Activated T-helper 1 cell treated with anti-CD3 and anti-CD28 coated beads, Interleukin-12 subunit alpha, Interleukin-12 subunit beta, Interleukin-2, Interleukin-4 antibody, amounts not matched to agents 30 ng/mL and 10 ng/mL and 1 ng/mL, durations not matched to agents 14 hours and 24 hours and 36 hours (primary cell): ENCODE data around the gene DEPDC7. TPM values are rescaled to one million over a fixed set of nuclear protein-coding genes. Genes with fewer than 3 reads are reported as not detected.
A peak's percentile ranks its signal among the peaks of the same experiment; 100 is the strongest.
"Not testable (repeated sequence)": the region's sequence is repeated elsewhere in the genome, so short reads cannot be mapped to it uniquely, and the experiment has no call there.

Experiments used
- DNase-seq: peaks from one replicate; pipeline ENCODE4 v3.0.0; 2021; ENCODE audit warnings: low spot score
- H3K27ac Mint-ChIP-seq: one replicate; pipeline ENCODE4 v1.8.0; 2021; ENCODE audit warnings: mild to moderate bottlenecking, mixed read lengths
- H3K27me3 Mint-ChIP-seq: one replicate; pipeline ENCODE4 v1.8.0; 2022; ENCODE audit warnings: mild to moderate bottlenecking, moderate library complexity, mixed read lengths; ENCODE audit not compliant: insufficient read depth
- H3K36me3 Mint-ChIP-seq: one replicate; pipeline ENCODE4 v1.8.0; 2021; ENCODE audit warnings: low read depth, mixed read lengths
- H3K4me1 Mint-ChIP-seq: one replicate; pipeline ENCODE4 v1.8.0; 2021; ENCODE audit warnings: low read depth, mixed read lengths
- H3K4me3 Mint-ChIP-seq: one replicate; pipeline ENCODE4 v1.8.0; 2021; ENCODE audit warnings: mild to moderate bottlenecking, moderate library complexity, mixed read lengths
- H3K9me3 Mint-ChIP-seq: one replicate; pipeline ENCODE4 v1.8.0; 2021; ENCODE audit warnings: mixed read lengths
- intact Hi-C: fragments of 100-400 bp; cut with micrococcal nuclease; formaldehyde crosslinking; loops from one replicate; pipeline ENCODE4 v1.15.1; 2024
- total RNA-seq: library from RNA; stranded (reverse); gene quantifications from 2 replicates; pipeline ENCODE4 v1.2.3, GENCODE V29; 2022

The DEPDC7 gene
- total RNA-seq, 1 donor from 2014 or later, result 0.26 TPM

DNA sequence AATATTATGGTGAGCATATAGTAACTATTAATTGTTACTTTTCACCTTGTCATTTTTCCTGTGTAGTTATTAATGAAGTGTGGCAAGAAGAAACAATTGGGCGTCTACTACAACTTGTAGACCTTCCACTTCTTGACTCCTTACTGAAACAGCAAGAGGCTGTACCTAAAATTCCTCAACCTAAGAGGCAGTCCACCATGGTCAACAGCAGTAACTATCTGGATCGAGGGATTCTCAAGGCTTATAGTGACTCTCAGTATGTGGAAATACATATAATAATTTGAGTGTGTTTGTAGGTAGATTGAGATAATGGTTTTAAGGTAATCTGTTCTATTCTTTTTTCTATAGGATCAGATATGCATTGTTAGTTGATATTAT is 12.8 kb downstream of the DEPDC7 start:
- Mint-ChIP-seq H3K27ac (no peak overlapping the region), H3K9me3 (no peaks in the 10 kb centered on the region), H3K4me1 (no peaks in the 10 kb centered on the region), H3K4me3 (no peak overlapping the region), H3K36me3 (no peaks in the 10 kb centered on the region), H3K27me3 (peaks cover 50% of the 10 kb centered on the region)
- intact Hi-C loops, result no loop called here
- DNase-seq, result no peak

- H3K36me3 Mint-ChIP-seq, H3K4me3 Mint-ChIP-seq, H3K27ac Mint-ChIP-seq, H3K4me1 Mint-ChIP-seq, H3K9me3 Mint-ChIP-seq, intact Hi-C loops, DNase-seq: not testable (repeated sequence)
- peaks cover 51% of the 10 kb centered on the region for H3K27me3 Mint-ChIP-seq
Measured at GRCh38 chr11:33029218-33029617, 13.5 kb downstream of the DEPDC7 start.

- Mint-ChIP-seq H3K4me3 (no peak overlapping the region), H3K36me3 (peaks cover 2% of the 10 kb centered on the region), H3K27me3 (peaks cover 41% of the 10 kb centered on the region), H3K9me3 (no peaks in the 10 kb centered on the region), H3K27ac (no peak overlapping the region), H3K4me1 (no peaks in the 10 kb centered on the region)
- DNase-seq, result no peak
- intact Hi-C loops, result loop anchor here (10.0 kb wide), 2 partner anchors 449 to 1401 kb away; partner anchors contain the start of genes CAT and EIF3M
Measured at GRCh38 chr11:33033493-33033892, 17.8 kb downstream of the DEPDC7 start.

GRCh38 chr11:33035011-33035410 is 19.3 kb downstream of the DEPDC7 start:
- H3K4me3 Mint-ChIP-seq, result no peak overlapping the region
- intact Hi-C loops, result loop anchor here (10.0 kb wide), 2 partner anchors 450 to 1400 kb away; partner anchors contain the start of genes CAT and EIF3M

DNA sequence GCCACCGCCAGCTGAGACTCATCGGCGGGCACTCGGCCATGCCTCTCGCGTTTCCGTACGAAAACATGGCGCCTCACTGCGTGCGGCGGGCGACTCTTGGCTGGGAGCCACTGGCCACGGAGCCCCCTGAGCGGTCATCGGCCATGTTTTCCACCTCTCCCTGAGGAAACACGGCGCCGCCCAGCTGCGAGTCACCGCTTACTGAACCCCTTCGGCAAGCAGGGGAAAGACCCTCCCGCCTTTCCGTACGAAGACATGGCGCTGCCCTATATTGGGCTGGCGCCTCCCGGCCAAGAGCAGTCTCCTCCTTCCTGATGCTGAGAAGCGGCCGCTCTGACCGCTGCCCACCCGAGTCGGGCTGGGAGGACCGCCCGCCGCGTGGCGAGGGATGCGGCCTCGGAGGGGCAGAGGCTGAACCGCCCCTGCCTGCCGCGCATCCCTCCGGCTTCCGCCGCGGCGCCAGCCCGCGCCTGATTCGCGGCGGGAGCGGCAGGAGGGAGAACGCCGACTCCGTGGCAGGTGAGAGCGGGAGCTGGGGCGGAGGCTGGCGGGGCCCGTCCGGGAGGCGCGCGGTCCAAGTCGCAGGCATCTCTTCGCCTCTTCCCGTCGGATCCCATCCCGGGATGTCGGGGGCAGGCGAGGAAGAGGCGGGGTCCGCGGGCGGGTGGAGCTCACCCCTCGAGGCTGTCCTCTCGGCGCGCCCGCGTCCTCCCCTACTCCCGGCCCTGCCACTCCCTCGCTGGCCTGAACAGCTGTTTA is 23.8 kb downstream of the DEPDC7 start, which contains the start of gene TCP11L1:
Gene TCP11L1, plus strand, starts transcription at position 299 of the 759 bp plus-strand sequence. CDS start 4,202 bp downstream, outside the sequence.
- Mint-ChIP-seq H3K4me3 (peak within 1 kb of the TSS; percentile 93), H3K27ac (peak within 1 kb of the TSS; percentile 90), H3K36me3 (peaks cover 7% of the 10 kb centered on the region), H3K27me3 (peaks cover 13% of the 10 kb centered on the region), H3K4me1 (peaks cover 20% of the 10 kb centered on the region), H3K9me3 (no peaks in the 10 kb centered on the region)
- intact Hi-C loops, result loop anchor here (1.0 to 10.0 kb wide), 10 partner anchors 28 to 1395 kb away; partner anchors contain the start of genes C11orf91, CAT, CSTF3 and EIF3M
- DNase-seq, result peak; percentile 72

More at GRCh38 chr11:33035011-33035410, 19.3 kb downstream of the DEPDC7 start:
- Mint-ChIP-seq H3K4me1 (no peaks in the 10 kb centered on the region), H3K36me3 (peaks cover 2% of the 10 kb centered on the region), H3K9me3 (no peaks in the 10 kb centered on the region), H3K27me3 (peaks cover 39% of the 10 kb centered on the region), H3K27ac (no peak overlapping the region)
- DNase-seq, result no peak

GRCh38 chr11:33040033-33040861 is 24.6 kb downstream of the DEPDC7 start:
- Mint-ChIP-seq H3K9me3 (no peaks in the 10 kb centered on the region), H3K36me3 (peaks cover 7% of the 10 kb centered on the region), H3K4me1 (peaks cover 20% of the 10 kb centered on the region), H3K27me3 (peaks cover 9% of the 10 kb centered on the region), H3K4me3 (peak overlapping the region; percentile 93), H3K27ac (peak overlapping the region; percentile 90)
- intact Hi-C loops, result loop anchor here (1.0 to 5.0 kb wide), 5 partner anchors 29 to 682 kb away; partner anchors contain the start of genes C11orf91, CSTF3 and HIPK3
- no peak for DNase-seq

DNA sequence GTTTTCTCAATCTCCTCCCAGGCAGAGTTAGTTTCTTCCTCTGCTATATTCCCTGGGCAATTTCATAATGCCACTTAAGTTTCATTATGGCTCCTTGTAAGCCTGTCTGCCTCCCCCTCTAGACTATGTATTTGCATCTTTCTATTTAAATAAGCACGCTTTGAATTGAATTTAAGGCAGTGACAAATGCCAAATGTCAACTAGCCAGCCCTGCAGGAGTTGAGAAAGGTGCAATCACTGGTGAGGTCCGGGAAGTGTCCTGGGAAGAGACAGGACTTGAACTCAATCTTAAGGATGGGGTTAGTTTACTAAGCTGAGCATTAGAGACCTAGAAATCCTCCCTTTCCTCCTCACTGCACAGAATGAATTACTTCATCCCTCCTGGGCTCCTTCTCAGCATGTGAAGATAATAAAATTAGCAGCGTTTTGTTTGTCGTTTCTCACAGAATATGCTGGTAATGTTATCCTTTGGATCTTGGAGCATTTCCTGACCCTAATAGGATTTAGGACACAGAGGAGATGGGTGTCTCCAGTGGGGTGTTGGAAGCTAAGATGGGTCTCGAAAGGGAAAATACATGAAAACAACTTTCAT is 25.3 kb downstream of the DEPDC7 start:
- peak overlapping the region; percentile 90 for H3K27ac Mint-ChIP-seq
- H3K4me1 Mint-ChIP-seq, result peaks cover 20% of the 10 kb centered on the region
- H3K4me3 Mint-ChIP-seq, result peak overlapping the region; percentile 93
- peaks cover 6% of the 10 kb centered on the region for H3K27me3 Mint-ChIP-seq
- intact Hi-C loops, result loop anchor here (1.0 to 5.0 kb wide), 5 partner anchors 30 to 681 kb away; partner anchors contain the start of genes C11orf91, CSTF3 and HIPK3
- H3K36me3 Mint-ChIP-seq, result peaks cover 12% of the 10 kb centered on the region
- H3K9me3 Mint-ChIP-seq, result no peaks in the 10 kb centered on the region
- no peak for DNase-seq

GRCh38 chr11:33043221-33043830 is 27.6 kb downstream of the DEPDC7 start:
- H3K4me1 Mint-ChIP-seq, result peaks cover 20% of the 10 kb centered on the region
- no peaks in the 10 kb centered on the region for H3K27me3 Mint-ChIP-seq
- H3K27ac Mint-ChIP-seq, result peak overlapping the region; percentile 21
- peaks cover 27% of the 10 kb centered on the region for H3K36me3 Mint-ChIP-seq
- H3K4me3 Mint-ChIP-seq, result no peak overlapping the region
- DNase-seq, result no peak
- intact Hi-C loops, result loop anchor here (1.0 to 5.0 kb wide), 3 partner anchors 20 to 679 kb away; partner anchors contain the start of gene HIPK3
- no peaks in the 10 kb centered on the region for H3K9me3 Mint-ChIP-seq

DNA sequence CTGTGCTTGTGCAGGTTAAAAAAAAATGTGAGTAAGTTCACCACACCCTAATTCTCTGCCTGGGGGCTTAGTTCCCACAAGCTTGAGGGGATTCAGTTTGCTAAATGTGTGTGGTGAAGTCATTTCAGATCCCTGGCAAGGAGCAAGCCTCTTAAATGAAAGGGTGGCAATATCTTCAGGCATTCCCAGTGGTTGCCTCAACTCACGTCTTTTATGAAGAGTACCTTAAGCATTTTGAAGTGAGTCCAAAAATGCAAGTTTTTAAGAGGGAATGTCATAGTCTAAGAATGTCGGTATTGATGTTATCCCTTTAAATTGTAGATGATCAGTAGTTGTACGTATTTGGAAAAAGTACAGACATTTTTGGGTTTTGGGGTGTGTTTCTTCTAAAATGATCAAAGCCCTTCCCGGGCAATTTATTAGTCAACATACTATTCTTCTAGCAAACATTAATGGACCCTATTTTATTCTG is 28.6 kb downstream of the DEPDC7 start:
- DNase-seq, result no peak
- intact Hi-C loops, result loop anchor here (5.0 kb wide), 2 partner anchors 213 to 678 kb away; partner anchors contain the start of gene HIPK3
- Mint-ChIP-seq H3K9me3 (no peaks in the 10 kb centered on the region), H3K4me1 (peaks cover 20% of the 10 kb centered on the region), H3K4me3 (no peak overlapping the region), H3K36me3 (peaks cover 27% of the 10 kb centered on the region), H3K27ac (no peak overlapping the region), H3K27me3 (no peaks in the 10 kb centered on the region)

DNA sequence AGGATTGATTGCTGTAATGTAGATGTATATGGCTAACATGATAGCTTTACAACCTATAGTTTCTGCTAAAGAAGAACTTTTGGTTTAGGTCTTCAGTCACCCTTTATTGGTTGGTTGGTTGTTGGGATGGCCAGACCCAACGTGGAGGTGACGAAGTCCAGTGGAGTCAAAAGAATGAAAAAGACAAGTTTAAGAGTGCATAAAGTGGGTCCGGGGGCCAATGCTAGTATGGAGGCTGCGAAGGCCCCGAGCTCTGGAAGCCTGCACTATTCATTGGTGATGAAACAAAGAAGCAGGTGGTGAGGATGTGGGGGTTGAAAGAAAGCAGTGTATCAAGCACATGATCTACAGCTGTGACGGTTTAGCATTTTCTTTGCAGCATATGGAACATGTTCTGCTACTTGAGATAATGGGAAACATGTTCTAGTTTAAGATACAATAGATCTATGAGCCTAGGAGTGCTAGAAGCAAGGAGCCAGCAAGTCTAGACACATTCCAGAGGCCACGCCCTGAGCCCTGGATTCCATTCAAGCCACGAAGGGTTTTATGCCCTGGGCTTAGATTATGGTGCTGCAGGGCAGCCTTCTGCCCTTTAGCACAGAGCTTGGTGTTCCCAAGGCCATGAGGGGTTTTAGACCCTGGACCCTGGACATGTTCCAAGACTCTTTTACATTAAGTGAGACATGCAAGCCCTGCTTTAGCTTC is 30.0 kb downstream of the DEPDC7 start:
- no peak overlapping the region for H3K27ac Mint-ChIP-seq
- peaks cover 28% of the 10 kb centered on the region for H3K36me3 Mint-ChIP-seq
- no peaks in the 10 kb centered on the region for H3K27me3 Mint-ChIP-seq
- H3K9me3 Mint-ChIP-seq, result no peaks in the 10 kb centered on the region
- H3K4me1 Mint-ChIP-seq, result peaks cover 14% of the 10 kb centered on the region
- intact Hi-C loops, result no loop called here
- no peak overlapping the region for H3K4me3 Mint-ChIP-seq
- DNase-seq, result no peak

DNA sequence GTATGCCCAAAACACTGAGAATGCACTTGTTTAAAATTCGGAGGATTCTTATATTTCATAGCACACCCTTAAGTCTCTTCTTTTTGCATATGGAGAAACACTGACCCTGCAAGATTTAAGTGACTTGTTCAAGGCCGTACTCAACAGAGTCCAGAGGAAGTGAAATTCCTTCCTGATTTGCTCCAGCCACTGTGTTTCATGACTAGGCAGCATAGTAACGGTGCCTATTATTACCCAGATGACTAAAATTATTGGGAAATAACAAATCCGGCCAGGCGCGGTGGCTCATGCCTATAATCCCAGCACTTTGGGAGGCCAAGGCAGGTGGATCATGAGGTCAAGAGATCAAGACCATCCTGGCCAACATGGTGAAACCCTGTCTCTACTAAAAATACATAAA is 33.0 kb downstream of the DEPDC7 start:
- H3K27ac Mint-ChIP-seq, H3K9me3 Mint-ChIP-seq, DNase-seq, H3K4me1 Mint-ChIP-seq, intact Hi-C loops, H3K27me3 Mint-ChIP-seq, H3K4me3 Mint-ChIP-seq: not testable (repeated sequence)
- peaks cover 32% of the 10 kb centered on the region for H3K36me3 Mint-ChIP-seq
